ENCODE data around the gene DOK6.
"Not testable (repeated sequence)": the region's sequence is repeated elsewhere in the genome, so short reads cannot be mapped to it uniquely, and the experiment has no call there.

The DOK6 gene

GRCh38 chr18:69400253-69400975 is at the start of gene DOK6:
TSS of gene DOK6 (plus strand) at chr18:69400888.
- no peak within 1 kb of the TSS for H3K4me3 ChIP-seq (ENCODE audit: low read depth, low read length)
- TF ChIP-seq CTCF (IDR thresholded peaks at IDR 0.05; ENCODE audit: borderline replicate concordance, insufficient read depth, low read depth, low read length): no peak

GRCh38 chr18:69353023-69353422 is 47.7 kb upstream of the DOK6 start:
- H3K4me3 ChIP-seq (ENCODE audit: low read depth, low read length): no peak overlapping the region
- TF ChIP-seq CTCF (IDR thresholded peaks at IDR 0.05; ENCODE audit: borderline replicate concordance, insufficient read depth, low read depth, low read length): no peak

- H3K4me3 ChIP-seq (ENCODE audit: low read depth, low read length): no peak overlapping the region
- no peak for TF ChIP-seq CTCF (IDR thresholded peaks at IDR 0.05; ENCODE audit: borderline replicate concordance, insufficient read depth, low read depth, low read length)
Measured at GRCh38 chr18:69357590-69357989, 43.1 kb upstream of the DOK6 start.

GRCh38 chr18:69358212-69358895 is 42.3 kb upstream of the DOK6 start:
- TF ChIP-seq CTCF (IDR thresholded peaks at IDR 0.05; ENCODE audit: borderline replicate concordance, insufficient read depth, low read depth, low read length): no peak
- H3K4me3 ChIP-seq (ENCODE audit: low read depth, low read length): no peak overlapping the region

- H3K4me3 ChIP-seq (ENCODE audit: low read depth, low read length): not testable (repeated sequence)
Measured at GRCh38 chr18:69359768-69360167, 40.9 kb upstream of the DOK6 start.

GRCh38 chr18:69364930-69365329 is 35.8 kb upstream of the DOK6 start:
- TF ChIP-seq CTCF (IDR thresholded peaks at IDR 0.05; ENCODE audit: borderline replicate concordance, insufficient read depth, low read depth, low read length): no peak
- no peak overlapping the region for H3K4me3 ChIP-seq (ENCODE audit: low read depth, low read length)

GRCh38 chr18:69365658-69366057 is 35.0 kb upstream of the DOK6 start:
- no peak overlapping the region for H3K4me3 ChIP-seq (ENCODE audit: low read depth, low read length)
- no peak for TF ChIP-seq CTCF (IDR thresholded peaks at IDR 0.05; ENCODE audit: borderline replicate concordance, insufficient read depth, low read depth, low read length)

All from GM12875 (cell line).